DOHH2 (cell line): ENCODE measurements around the gene SLC5A6.

Experiments used
- CTCF ChIP-seq: fragments of 200-600 bp; sonication (generic); IDR thresholded peaks from one replicate; pipeline ENCODE4 v1.5.1; 2014; ENCODE audit warnings: antibody characterized with exemption, mild to moderate bottlenecking, low read depth, low read length; ENCODE audit not compliant: poor library complexity, severe bottlenecking
- EZH2phosphoT487 ChIP-seq: fragments of 200-600 bp; sonication (generic); IDR thresholded peaks from 2 replicates; pipeline ENCODE4 v1.6.1; 2017; ENCODE audit warnings: borderline replicate concordance, mild to moderate bottlenecking, antibody characterized with exemption, low read length, moderate library complexity, mixed read lengths

GRCh38 chr2:27205206-27205605, 6.9 kb downstream of the SLC5A6 start:
- TF ChIP-seq CTCF (no peak), EZH2phosphoT487 (no peak)
